Measurements from ENCODE around the gene ACACA. TPM values are rescaled to one million over a fixed set of nuclear protein-coding genes. Genes with fewer than 3 reads are reported as not detected.

ACACA gene
- total RNA-seq, 1 donor: 72.7 TPM

DNA sequence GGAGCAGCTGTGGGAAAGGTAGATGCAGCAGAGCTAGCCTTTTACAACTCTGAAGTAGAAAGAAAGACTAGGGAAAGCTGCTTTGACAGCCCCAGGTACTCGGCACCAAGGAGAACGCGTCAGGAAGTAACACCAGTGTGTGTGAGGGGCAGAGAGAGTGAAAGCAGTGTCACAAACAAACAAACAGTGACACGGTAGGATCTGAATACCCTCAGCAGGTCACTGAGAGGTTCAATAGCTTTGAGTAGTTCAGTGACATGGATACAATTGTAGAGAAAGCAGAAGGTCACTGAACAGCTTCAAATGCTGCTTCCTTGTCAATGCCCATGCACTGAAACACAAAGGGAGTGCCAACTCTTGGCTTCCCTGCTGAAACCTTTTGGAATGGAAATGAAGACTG is 181.2 kb downstream of the ACACA start:
- no peak for DNase-seq (ENCODE audit: low read depth)
- no peak overlapping the region for H3K4me3 ChIP-seq (ENCODE audit: low read depth, low read length)
- TF ChIP-seq, protein P1, sequence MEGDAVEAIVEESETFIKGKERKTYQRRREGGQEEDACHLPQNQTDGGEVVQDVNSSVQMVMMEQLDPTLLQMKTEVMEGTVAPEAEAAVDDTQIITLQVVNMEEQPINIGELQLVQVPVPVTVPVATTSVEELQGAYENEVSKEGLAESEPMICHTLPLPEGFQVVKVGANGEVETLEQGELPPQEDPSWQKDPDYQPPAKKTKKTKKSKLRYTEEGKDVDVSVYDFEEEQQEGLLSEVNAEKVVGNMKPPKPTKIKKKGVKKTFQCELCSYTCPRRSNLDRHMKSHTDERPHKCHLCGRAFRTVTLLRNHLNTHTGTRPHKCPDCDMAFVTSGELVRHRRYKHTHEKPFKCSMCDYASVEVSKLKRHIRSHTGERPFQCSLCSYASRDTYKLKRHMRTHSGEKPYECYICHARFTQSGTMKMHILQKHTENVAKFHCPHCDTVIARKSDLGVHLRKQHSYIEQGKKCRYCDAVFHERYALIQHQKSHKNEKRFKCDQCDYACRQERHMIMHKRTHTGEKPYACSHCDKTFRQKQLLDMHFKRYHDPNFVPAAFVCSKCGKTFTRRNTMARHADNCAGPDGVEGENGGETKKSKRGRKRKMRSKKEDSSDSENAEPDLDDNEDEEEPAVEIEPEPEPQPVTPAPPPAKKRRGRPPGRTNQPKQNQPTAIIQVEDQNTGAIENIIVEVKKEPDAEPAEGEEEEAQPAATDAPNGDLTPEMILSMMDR (IDR thresholded peaks at IDR 0.05; ENCODE audit: insufficient read depth, low read length): no peak

DNA sequence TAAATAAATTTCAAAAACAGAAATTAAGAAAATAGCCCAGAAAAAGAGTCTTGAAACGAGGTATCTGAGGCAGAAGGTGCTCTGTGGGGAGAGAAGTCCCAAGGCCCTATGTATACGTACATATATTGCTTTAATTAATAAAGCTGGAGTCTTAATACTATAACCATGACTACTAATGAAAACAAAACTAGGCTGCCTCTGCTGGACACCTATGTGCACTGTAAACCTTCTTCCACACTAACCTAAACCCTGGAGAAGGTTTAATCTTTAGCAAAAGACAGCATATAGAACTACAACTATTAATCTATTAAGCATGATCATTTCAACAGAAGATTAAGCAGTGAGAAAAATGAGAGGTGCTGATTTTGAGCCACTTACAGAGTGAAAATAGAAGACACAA is 184.8 kb downstream of the ACACA start:
- H3K4me3 ChIP-seq (ENCODE audit: low read depth, low read length): no peak overlapping the region
- TF ChIP-seq, protein P1 (IDR thresholded peaks at IDR 0.05; ENCODE audit: insufficient read depth, low read length): no peak
- no peak for DNase-seq (ENCODE audit: low read depth)

DNA sequence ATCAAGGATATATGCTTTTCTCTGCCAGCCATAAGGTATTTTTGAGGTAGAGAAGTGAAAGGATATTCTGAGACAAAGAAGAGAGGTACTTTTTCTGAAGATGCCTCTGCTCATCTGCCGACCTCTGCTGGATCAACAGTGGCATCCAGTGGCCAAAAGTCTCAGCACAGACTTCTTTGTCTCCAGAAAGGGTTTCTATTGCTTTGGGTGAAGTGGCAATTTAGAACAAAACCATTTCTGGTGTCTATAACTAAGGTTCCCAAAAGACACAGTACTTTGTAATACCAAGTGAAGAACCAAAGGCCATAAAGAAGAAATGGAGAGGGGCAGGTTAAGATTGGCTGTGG is 186.1 kb downstream of the ACACA start:
- H3K4me3 ChIP-seq (ENCODE audit: low read depth, low read length): no peak overlapping the region
- DNase-seq (ENCODE audit: low read depth): peak; percentile 34
- TF ChIP-seq, protein P1 (IDR thresholded peaks at IDR 0.05; ENCODE audit: insufficient read depth, low read length): peak; percentile 52

DNA sequence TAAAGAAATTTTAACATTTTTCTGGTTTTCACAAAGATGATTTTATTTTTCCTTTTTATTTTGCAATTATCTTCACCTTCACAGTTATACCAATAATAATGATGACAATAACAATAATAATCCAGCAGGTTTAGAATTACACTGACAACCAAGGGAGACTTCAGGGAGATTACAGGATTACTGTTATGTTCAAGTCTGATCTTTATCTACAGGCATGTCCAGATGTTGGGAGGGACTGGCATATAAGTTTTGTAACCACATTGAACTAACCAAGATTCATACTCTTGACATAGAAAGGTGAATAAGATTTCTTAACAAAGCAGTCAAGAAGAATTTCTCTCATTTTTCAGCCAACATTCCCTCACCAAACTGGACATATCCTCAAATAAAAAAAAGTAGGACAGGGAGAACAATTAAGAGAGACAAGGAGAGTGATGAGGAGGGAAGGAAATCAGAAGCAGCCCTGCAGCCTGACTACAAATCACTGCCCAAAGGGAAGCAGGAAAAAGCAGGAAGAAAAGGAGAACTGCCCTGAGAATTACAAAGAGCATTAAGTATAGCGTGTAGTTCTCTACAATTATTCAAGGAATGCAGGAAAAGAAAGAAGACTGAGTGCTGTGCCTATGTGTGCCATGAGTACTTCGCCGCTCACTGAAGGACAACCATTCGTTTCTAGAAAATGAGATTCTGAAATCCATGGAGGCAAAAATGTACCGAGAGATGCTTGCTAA is 186.6 kb downstream of the ACACA start:
- DNase-seq (ENCODE audit: low read depth): peak; percentile 25

DNA sequence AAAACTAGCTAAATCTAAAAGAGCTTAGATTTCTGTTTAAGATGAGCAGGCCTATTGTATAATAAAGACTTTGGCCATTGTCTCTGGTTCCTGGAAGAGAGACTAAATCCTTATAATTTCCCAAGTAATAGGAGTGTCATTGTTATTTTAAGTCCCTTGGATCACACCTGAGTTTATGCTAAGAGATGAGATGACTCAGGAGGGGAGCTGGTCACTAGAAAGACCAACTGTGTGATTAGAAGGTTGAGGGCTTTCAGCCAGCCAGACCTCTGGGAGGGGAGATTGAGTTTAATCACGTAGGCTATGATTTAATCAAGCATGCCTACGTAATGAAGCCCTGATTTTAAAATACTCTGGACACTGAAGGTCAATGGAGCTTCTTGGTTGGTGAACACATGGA is 187.8 kb downstream of the ACACA start:
- TF ChIP-seq, protein P1 (IDR thresholded peaks at IDR 0.05; ENCODE audit: insufficient read depth, low read length): no peak
- H3K4me3 ChIP-seq (ENCODE audit: low read depth, low read length): no peak overlapping the region
- DNase-seq (ENCODE audit: low read depth): no peak

More for the DNA sequence above, 186.6 kb downstream of the ACACA start:
- TF ChIP-seq, protein P1 (IDR thresholded peaks at IDR 0.05; ENCODE audit: insufficient read depth, low read length): no peak
- H3K4me3 ChIP-seq (ENCODE audit: low read depth, low read length): no peak overlapping the region

DNA sequence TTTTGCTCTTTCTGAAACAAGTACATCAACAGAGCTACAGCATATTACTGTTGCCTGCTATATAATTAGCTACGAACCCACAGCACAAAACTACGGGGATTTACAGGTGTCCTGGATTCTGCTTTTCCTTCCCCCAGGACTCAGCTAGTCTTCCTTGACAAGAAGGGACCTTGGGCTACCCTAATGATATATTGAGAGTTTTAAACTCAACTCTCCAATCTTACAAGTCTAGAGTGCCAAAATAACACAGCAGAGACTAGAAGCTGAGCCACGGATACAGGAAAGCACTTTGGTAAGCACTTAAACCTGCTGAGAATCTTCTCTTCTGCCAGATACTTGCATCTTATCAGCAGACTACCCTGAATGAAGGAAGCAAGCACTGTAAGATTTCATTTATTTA is 192.2 kb downstream of the ACACA start:
- no peak overlapping the region for H3K4me3 ChIP-seq (ENCODE audit: low read depth, low read length)
- peak; percentile 5 for DNase-seq (ENCODE audit: low read depth)
- TF ChIP-seq, protein P1 (IDR thresholded peaks at IDR 0.05; ENCODE audit: insufficient read depth, low read length): no peak

DNA sequence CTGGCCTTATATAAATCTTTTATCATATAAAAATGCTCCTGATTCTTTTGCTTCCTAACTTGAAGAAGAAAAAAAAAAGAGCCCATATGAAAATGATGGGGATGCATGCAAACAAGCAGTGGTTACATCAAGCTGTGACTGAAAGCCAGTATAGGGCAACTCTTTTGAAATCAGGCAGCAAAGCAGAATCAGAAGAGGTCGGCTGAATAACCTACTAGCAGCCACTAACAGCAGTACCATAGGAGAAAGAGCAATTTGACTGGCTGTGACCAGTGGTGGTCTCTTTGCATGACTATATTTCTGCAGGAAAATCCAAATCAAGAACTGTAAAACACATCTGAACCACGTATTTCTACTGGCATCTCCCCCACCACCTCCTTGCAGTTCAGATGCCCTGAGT is 192.7 kb downstream of the ACACA start:
- TF ChIP-seq, protein P1 (IDR thresholded peaks at IDR 0.05; ENCODE audit: insufficient read depth, low read length): no peak
- no peak for DNase-seq (ENCODE audit: low read depth)
- H3K4me3 ChIP-seq (ENCODE audit: low read depth, low read length): no peak overlapping the region

All from fibroblast of the aortic adventitia (primary cell).